ENCODE results near the gene ERC1.
A peak's percentile ranks its signal among the peaks of the same experiment; 100 is the strongest.
"Not testable (repeated sequence)": the region's sequence is repeated elsewhere in the genome, so short reads cannot be mapped to it uniquely, and the experiment has no call there.

Gene ERC1

GRCh38 chr12:1293901-1294300 lies 302.9 kb downstream of the ERC1 start:
- no peak for DNase-seq

GRCh38 chr12:1297206-1297605 lies 306.2 kb downstream of the ERC1 start:
- DNase-seq, result no peak

GRCh38 chr12:1297639-1298175 lies 306.7 kb downstream of the ERC1 start:
- DNase-seq, result no peak

- no peak for DNase-seq
Observed at GRCh38 chr12:1300460-1300859, 309.4 kb downstream of the ERC1 start.

GRCh38 chr12:1302201-1302870 lies 311.3 kb downstream of the ERC1 start:
- no peak for DNase-seq

- no peak for DNase-seq
Observed at GRCh38 chr12:1305063-1305434, 314.0 kb downstream of the ERC1 start.

GRCh38 chr12:1305791-1306500 lies 314.9 kb downstream of the ERC1 start:
- no peak for DNase-seq

GRCh38 chr12:1306817-1307216 lies 315.8 kb downstream of the ERC1 start:
- DNase-seq, result no peak

GRCh38 chr12:1307796-1308195 lies 316.8 kb downstream of the ERC1 start:
- no peak for DNase-seq

- no peak for DNase-seq
Observed at GRCh38 chr12:1309613-1310012, 318.6 kb downstream of the ERC1 start.

- no peak for DNase-seq
Observed at GRCh38 chr12:1310653-1311052, 319.6 kb downstream of the ERC1 start.

- DNase-seq, result no peak
Observed at GRCh38 chr12:1311145-1311544, 320.1 kb downstream of the ERC1 start.

GRCh38 chr12:1313906-1314305 lies 322.9 kb downstream of the ERC1 start:
- no peak for DNase-seq

- DNase-seq, result no peak
Observed at GRCh38 chr12:1314523-1314922, 323.5 kb downstream of the ERC1 start.

- DNase-seq, result not testable (repeated sequence)
Observed at GRCh38 chr12:1316991-1317390, 326.0 kb downstream of the ERC1 start.

- peak; percentile 82 for DNase-seq
Observed at GRCh38 chr12:1318327-1319031, 327.5 kb downstream of the ERC1 start.

GRCh38 chr12:1319212-1319611 lies 328.2 kb downstream of the ERC1 start:
- DNase-seq, result no peak

GRCh38 chr12:1320021-1320420 lies 329.0 kb downstream of the ERC1 start:
- DNase-seq, result no peak

- DNase-seq, result no peak
Observed at GRCh38 chr12:1322821-1323220, 331.8 kb downstream of the ERC1 start.

- DNase-seq, result no peak
Observed at GRCh38 chr12:1324099-1324498, 333.1 kb downstream of the ERC1 start.

- no peak for DNase-seq
Observed at GRCh38 chr12:1324910-1325309, 333.9 kb downstream of the ERC1 start.

- no peak for DNase-seq
Observed at GRCh38 chr12:1325666-1326065, 334.6 kb downstream of the ERC1 start.

GRCh38 chr12:1326258-1326657 lies 335.2 kb downstream of the ERC1 start:
- no peak for DNase-seq

GRCh38 chr12:1328391-1328790 lies 337.4 kb downstream of the ERC1 start:
- DNase-seq, result no peak

All from left hindlimb (tissue), 1 donor.